Fibroblast of the aortic adventitia (primary cell): Measurements from ENCODE around the gene METTL2A. TPM values are rescaled to one million over a fixed set of nuclear protein-coding genes. Genes with fewer than 3 reads are reported as not detected.

Experiments used
- DNase-seq: peaks from one replicate; pipeline ENCODE4 v3.0.0-alpha.2; 2010; ENCODE audit warnings: low read depth
- H3K4me3 ChIP-seq: 2 replicates; pipeline ENCODE4 v1.5.1; 2011; ENCODE audit warnings: low read depth, mild to moderate bottlenecking, control low read depth, low read length, moderate library complexity
- CTCF ChIP-seq: IDR thresholded peaks from 2 replicates; pipeline ENCODE4 v1.5.1; 2011; ENCODE audit warnings: mild to moderate bottlenecking, low read length, control low read depth, inconsistent platforms; ENCODE audit not compliant: insufficient read depth
- total RNA-seq: library from RNA; depleted of rRNA; stranded (reverse); fragments of >200 nt; gene quantifications from 2 replicates; pipeline ENCODE4 v1.2.3, GENCODE V29; 2012; ENCODE audit warnings: low replicate concordance

The METTL2A gene
- 7.2 and 29.6 TPM in 2 replicates for total RNA-seq

DNA sequence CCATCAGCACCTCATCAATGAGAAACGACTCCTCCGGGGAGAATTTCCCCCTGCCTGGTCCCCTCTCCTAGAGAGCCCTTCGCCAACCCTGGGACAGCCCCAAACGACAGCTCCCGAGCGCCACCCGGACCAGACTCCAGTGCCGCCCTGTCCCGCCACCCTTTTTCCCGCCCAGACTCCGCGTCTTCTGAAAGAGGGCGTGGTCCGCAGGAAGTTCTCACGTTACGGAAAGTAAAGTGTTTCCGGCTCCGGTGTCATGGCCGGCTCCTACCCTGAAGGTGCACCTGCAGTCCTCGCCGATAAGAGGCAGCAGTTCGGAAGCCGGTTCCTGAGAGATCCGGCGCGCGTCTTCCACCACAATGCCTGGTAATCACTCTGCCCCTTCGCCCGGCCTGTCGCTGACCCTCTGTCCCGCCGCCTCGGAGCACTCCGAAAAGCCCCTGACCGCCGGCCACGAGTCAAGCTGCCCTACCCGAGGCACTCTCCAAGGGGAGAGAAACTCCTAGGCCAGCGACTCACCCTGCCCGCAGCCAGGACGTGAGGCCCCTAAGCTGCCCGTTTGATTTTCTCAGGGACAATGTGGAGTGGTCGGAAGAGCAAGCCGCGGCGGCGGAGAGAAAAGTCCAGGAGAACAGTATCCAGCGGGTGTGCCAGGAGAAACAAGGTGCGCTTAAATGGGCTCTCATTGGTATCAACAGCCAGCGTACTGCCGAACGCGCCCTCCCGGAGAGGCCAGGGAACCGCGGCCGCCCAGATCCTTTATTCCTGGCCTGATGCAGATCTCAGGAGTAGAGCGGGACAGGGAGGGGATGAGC lies at the start of gene METTL2A:
Gene METTL2A, plus strand, starts transcription at position 251 of the 815 bp plus-strand sequence. Its CDS starts 6 bp downstream, at position 257.
- peak; percentile 40 for TF ChIP-seq CTCF
- H3K4me3 ChIP-seq: peak within 1 kb of the TSS; percentile 81
- peak; percentile 74 for DNase-seq

DNA sequence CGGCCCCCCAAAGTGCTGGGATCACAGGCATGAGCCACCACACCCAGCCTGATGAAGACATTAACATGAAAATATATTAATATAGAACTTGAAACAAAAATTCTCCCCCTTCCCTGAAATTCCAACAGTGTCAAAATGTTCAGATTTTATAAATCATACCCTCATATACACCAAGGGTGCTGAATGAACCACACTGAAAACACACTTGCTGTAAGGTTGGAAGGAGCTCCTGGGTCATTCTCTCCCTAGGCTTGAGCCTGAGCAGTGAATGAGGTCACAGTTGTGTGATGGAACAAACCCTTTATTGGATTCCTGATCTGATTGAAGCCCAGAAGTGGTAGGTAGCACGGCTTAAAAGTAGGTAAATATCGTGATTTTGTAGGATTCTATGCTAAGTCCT lies 43.4 kb upstream of the METTL2A start, which contains the start of gene EFCAB3:
Gene EFCAB3, plus strand, starts transcription at position 301 of the 400 bp plus-strand sequence. CDS start 2,427 bp downstream, outside the sequence.
- TF ChIP-seq CTCF: no peak
- H3K4me3 ChIP-seq: no peak within 1 kb of the TSS
- no peak for DNase-seq

GRCh38 chr17:62381561-62381960 lies 42.1 kb upstream of the METTL2A start:
- no peak for TF ChIP-seq CTCF
- no peak for DNase-seq
- no peak overlapping the region for H3K4me3 ChIP-seq

- TF ChIP-seq CTCF: no peak
- no peak for DNase-seq
- no peak overlapping the region for H3K4me3 ChIP-seq
Measured at GRCh38 chr17:62388856-62389255, 34.8 kb upstream of the METTL2A start.

DNA sequence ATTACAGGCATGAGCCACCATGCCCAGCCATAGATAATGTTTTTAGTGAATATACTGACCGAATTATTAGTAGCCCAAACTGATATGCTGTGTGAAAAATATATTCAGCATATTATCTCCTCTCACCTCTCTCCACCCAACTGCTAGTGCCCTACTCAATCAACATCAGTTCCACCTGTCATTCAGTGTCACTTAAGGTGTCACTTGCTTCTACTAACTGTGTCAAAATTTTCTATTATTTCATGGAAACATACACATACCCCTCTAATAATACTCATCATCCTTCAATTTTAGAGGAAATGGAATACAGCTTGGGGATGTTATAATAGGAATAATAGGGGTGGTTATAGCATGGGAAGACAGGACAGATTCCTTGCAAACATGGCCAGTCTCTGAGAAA lies 30.8 kb upstream of the METTL2A start:
- no peak for TF ChIP-seq CTCF
- no peak for DNase-seq
- H3K4me3 ChIP-seq: no peak overlapping the region

GRCh38 chr17:62398891-62399290 lies 24.8 kb upstream of the METTL2A start:
- no peak overlapping the region for H3K4me3 ChIP-seq
- TF ChIP-seq CTCF: no peak
- no peak for DNase-seq
